Stimulated activated CD8-positive, alpha-beta memory T cell treated with anti-CD3 and anti-CD28 coated beads, Interleukin-15, amount 100 ng/mL, for 48 hours (primary cell): ENCODE measurements around the gene MBP.

Experiments
- DNase-seq, 2 donors: peaks; one replicate each; pipeline ENCODE4 v3.0.0-alpha.2; 2020; ENCODE audit warnings: low read depth in 2 of 2

Gene MBP

GRCh38 chr18:76988031-76988826, 144.4 kb downstream of the MBP start:
- no peak for DNase-seq

GRCh38 chr18:76986406-76986805, 146.2 kb downstream of the MBP start:
- no peak for DNase-seq

GRCh38 chr18:76985951-76986236, 146.7 kb downstream of the MBP start:
- DNase-seq: no peak

GRCh38 chr18:76985156-76985950, 147.2 kb downstream of the MBP start:
- no peak for DNase-seq

- no peak for DNase-seq
Measured at GRCh38 chr18:76984193-76985155, 148.1 kb downstream of the MBP start.

- DNase-seq: no peak
Measured at GRCh38 chr18:76983613-76984051, 149.0 kb downstream of the MBP start.

- DNase-seq: peak; percentile 78 to 84
Measured at GRCh38 chr18:76982841-76983583, 149.6 kb downstream of the MBP start.

GRCh38 chr18:76982038-76982437, 150.5 kb downstream of the MBP start:
- DNase-seq: no peak

- DNase-seq: no peak
Measured at GRCh38 chr18:76981396-76981968, 151.1 kb downstream of the MBP start.

GRCh38 chr18:76980663-76981395, 151.8 kb downstream of the MBP start:
- DNase-seq: no peak

- no peak for DNase-seq
Measured at GRCh38 chr18:76979906-76980305, 152.7 kb downstream of the MBP start.

GRCh38 chr18:76979111-76979751, 153.4 kb downstream of the MBP start:
- no peak for DNase-seq

- DNase-seq: no peak
Measured at GRCh38 chr18:76978616-76979015, 154.0 kb downstream of the MBP start.

- no peak for DNase-seq
Measured at GRCh38 chr18:76977684-76978232, 154.8 kb downstream of the MBP start.

- DNase-seq: no peak
Measured at GRCh38 chr18:76977108-76977621, 155.4 kb downstream of the MBP start.

- no peak for DNase-seq
Measured at GRCh38 chr18:76975577-76976110, 156.9 kb downstream of the MBP start.

- no peak for DNase-seq
Measured at GRCh38 chr18:76974386-76974785, 158.2 kb downstream of the MBP start.

- DNase-seq: no peak
Measured at GRCh38 chr18:76973520-76974266, 158.9 kb downstream of the MBP start.
